ENCODE measurements around the gene CABCOCO1. TPM values are rescaled to one million over a fixed set of nuclear protein-coding genes. Genes with fewer than 3 reads are reported as not detected.

Gene CABCOCO1
- total and polyA plus RNA-seq, 10 of the 15 experiments (the other 5 are each of a cell fraction or from before 2014, with no cell fraction given), result not detected

- no peak for TF ChIP-seq ZNF687 (IDR thresholded peaks at IDR 0.05)
- TF ChIP-seq CTCF (IDR thresholded peaks at IDR 0.05 in 2 of 3, conservative IDR thresholded peaks at IDR 0.05 in 1 of 3; ENCODE audit: control insufficient read depth in 2 of 3, extremely low read depth in 1 of 3, insufficient read depth in 1 of 3, low read depth in 3 of 3, low read length in 3 of 3), result no peak
- TF ChIP-seq SIX5 (IDR thresholded peaks at IDR 0.05; ENCODE audit: low read depth, low read length, severe bottlenecking), result no peak
- no peak for TF ChIP-seq HDGF (IDR thresholded peaks at IDR 0.05)
- no peak for TF ChIP-seq YBX1 (IDR thresholded peaks at IDR 0.05)
- no peak for TF ChIP-seq IKZF2 (IDR thresholded peaks at IDR 0.05)
- TF ChIP-seq CEBPB (IDR thresholded peaks at IDR 0.05; ENCODE audit: borderline replicate concordance in 1 of 2, low read depth in 2 of 2, low read length in 2 of 2), result no peak
Observed at GRCh38 chr10:61701706-61702105, 39.0 kb downstream of the CABCOCO1 start (continued).

- ChIA-PET RAD21 (ENCODE audit: unreplicated experiment) (no interaction called here), CTCF (no interaction called here), SMC1A (ENCODE audit: uncharacterized antibody, unreplicated experiment) (no interaction called here), POLR2A (no interaction called here)
- H3K9ac ChIP-seq (ENCODE audit: control insufficient read depth, insufficient read depth, low read length), result no peak overlapping the region
- no peaks in the 10 kb centered on the region for H3K4me1 ChIP-seq (ENCODE audit: control insufficient read depth, insufficient read depth, low read length)
- no peaks in the 10 kb centered on the region for H3K27me3 ChIP-seq (replicated peaks in 1 of 2; ENCODE audit: control insufficient read depth in 2 of 2, insufficient read depth in 2 of 2, low read length in 1 of 2)
- FAIRE-seq (no peak), DNase-seq (ENCODE audit: low read depth, low spot score) (no peak), ATAC-seq (no peak)
- 20% methylated on average over 2 of the region's 2 CpGs for WGBS (ENCODE audit: insufficient coverage, insufficient replicate concordance, low lambda C conversion rate, missing lambda C conversion rate)
- intact Hi-C loops (cut with micrococcal nuclease; ENCODE audit: unreplicated experiment), result no loop called here
- no peak overlapping the region for H3K4me2 ChIP-seq (ENCODE audit: control insufficient read depth, insufficient read depth)
- H4K20me1 ChIP-seq (ENCODE audit: control insufficient read depth, insufficient read depth), result no peaks in the 10 kb centered on the region
- no peaks in the 10 kb centered on the region for H3K9me3 ChIP-seq (replicated peaks; ENCODE audit: control insufficient read depth, insufficient read depth, low read length)
- TF ChIP-seq POLR2A (IDR thresholded peaks at IDR 0.05; ENCODE audit: low read depth, low read length) (no peak), GABPA (IDR thresholded peaks at IDR 0.05; ENCODE audit: low read depth) (no peak), BRCA1 (IDR thresholded peaks at IDR 0.05; ENCODE audit: low read depth, low read length) (no peak), ESRRA (IDR thresholded peaks at IDR 0.05; ENCODE audit: low read length) (no peak), KLF5 (IDR thresholded peaks at IDR 0.05; ENCODE audit: partially characterized antibody) (no peak), EGR1 (IDR thresholded peaks at IDR 0.05; ENCODE audit: borderline replicate concordance in 1 of 2, low read depth in 2 of 2, low read length in 2 of 2) (no peak), MYC (IDR thresholded peaks at IDR 0.05; ENCODE audit: insufficient read depth, insufficient read length, insufficient replicate concordance, low read length, severe bottlenecking) (no peak), SIN3A (IDR thresholded peaks at IDR 0.05; ENCODE audit: low read depth, low read length) (no peak)
- no peaks in the 10 kb centered on the region for H3K36me3 ChIP-seq (ENCODE audit: control insufficient read depth in 2 of 2, insufficient read depth in 2 of 2, low read length in 1 of 2)
- no peak overlapping the region for H3K4me3 ChIP-seq
- H3K27ac ChIP-seq (ENCODE audit: control insufficient read depth, insufficient read depth), result no peak overlapping the region
- no peak overlapping the region for H2AFZ ChIP-seq (ENCODE audit: control insufficient read depth, low read depth, low read length)
- in situ Hi-C loops (cut with MboI), result no loop called here
- no TSS peak for BruUV-seq (replicated peaks)
- no peaks in the 10 kb centered on the region for H3K79me2 ChIP-seq (ENCODE audit: control insufficient read depth, insufficient read depth, low read length)
Observed at GRCh38 chr10:61702584-61702983, 39.9 kb downstream of the CABCOCO1 start.
